RWPE2 (cell line): ENCODE measurements around the gene MAP2K7.
A peak's percentile ranks its signal among the peaks of the same experiment; 100 is the strongest.

Experiments
- ATAC-seq: fragments of 200-7000 bp; cut with Tn5 transposase; 3 replicates; pipeline ENCODE4 v1.9.1; 2021; ENCODE audit warnings: low read depth
- DNase-seq: peaks from one replicate; pipeline ENCODE4 v3.0.0-alpha.2; 2020; ENCODE audit warnings: low spot score
- H3K27ac ChIP-seq: fragments of 450-650 bp; 2 replicates; pipeline ENCODE4 v1.5.1; 2017; ENCODE audit warnings: mild to moderate bottlenecking; ENCODE audit not compliant: poor library complexity, severe bottlenecking
- H3K27me3 ChIP-seq: fragments of 250-450 bp; sonication (Bioruptor Pico); 2 replicates; pipeline ENCODE4 v1.5.1; 2021; ENCODE audit warnings: mild to moderate bottlenecking, moderate library complexity; ENCODE audit not compliant: insufficient read depth, poor library complexity, severe bottlenecking
- H3K36me3 ChIP-seq: fragments of 250-450 bp; sonication (Bioruptor Pico); 2 replicates; pipeline ENCODE4 v1.5.1; 2020; ENCODE audit warnings: low read depth, mild to moderate bottlenecking, moderate library complexity
- H3K4me1 ChIP-seq: fragments of 250-450 bp; sonication (Bioruptor Pico); 2 replicates; pipeline ENCODE4 v1.5.1; 2021; ENCODE audit warnings: mild to moderate bottlenecking, moderate library complexity; ENCODE audit not compliant: insufficient read depth, poor library complexity, severe bottlenecking
- H3K4me3 ChIP-seq: fragments of 250-450 bp; sonication (Bioruptor Pico); 2 replicates; pipeline ENCODE4 v1.5.1; 2021; ENCODE audit warnings: mild to moderate bottlenecking, moderate library complexity; ENCODE audit not compliant: severe bottlenecking
- H3K9me3 ChIP-seq: fragments of 250-450 bp; sonication (Bioruptor Pico); 2 replicates; pipeline ENCODE4 v1.5.1; 2021; ENCODE audit warnings: mild to moderate bottlenecking, moderate library complexity; ENCODE audit not compliant: severe bottlenecking
- TF ChIP-seq, protein P1 (sequence below): fragments of 450-650 bp; IDR thresholded peaks from one replicate; pipeline ENCODE4 v1.5.1; 2017; ENCODE audit warnings: mild to moderate bottlenecking, moderate library complexity; ENCODE audit not compliant: poor library complexity, severe bottlenecking

Gene MAP2K7

DNA sequence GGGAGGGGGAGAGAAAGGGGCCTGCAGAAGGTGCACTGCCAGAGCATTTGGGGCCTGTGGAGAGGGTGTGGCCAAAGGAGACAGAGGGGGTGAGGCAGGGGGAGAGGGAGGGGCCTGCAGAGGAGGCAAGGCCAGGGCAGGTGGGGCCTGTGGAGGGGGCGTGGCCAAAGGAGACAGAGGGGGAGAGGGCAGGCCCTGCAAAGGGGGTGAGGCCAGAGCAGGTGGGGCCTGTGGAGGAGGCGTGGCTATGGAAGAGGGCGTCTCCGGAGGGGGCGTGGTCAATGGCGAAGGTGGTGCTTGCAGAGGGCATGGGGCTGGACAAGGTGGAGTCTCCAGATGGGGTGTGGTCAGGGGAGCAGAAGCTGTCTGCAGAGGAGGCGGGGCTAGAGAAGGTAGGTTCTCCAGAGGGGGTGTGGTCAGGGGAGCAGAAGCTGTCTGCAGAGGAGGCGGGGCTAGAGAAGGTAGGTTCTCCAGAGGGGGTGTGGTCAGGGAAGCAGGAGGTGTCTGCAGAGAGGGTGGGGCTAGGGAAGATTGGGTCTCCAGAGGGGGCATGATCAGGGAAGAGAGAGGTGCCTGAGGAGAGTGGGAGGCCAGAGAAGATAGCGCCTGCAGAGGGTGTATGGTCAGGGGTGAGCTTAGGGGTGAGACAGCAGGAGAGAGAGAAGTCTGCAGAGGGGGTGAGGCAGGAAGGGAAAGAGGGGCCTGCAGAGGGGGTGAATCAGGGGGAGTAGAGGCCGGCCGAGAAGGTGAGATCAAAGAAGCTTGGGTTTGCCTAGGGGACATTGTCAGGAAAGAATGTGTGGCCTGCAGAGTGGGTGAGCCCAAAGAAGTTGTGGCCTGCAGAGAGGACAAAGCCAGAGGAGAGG lies 32.9 kb upstream of the MAP2K7 start:
- peak overlapping the region; percentile 58 for H3K27ac ChIP-seq
- H3K27me3 ChIP-seq: peaks cover 6% of the 10 kb centered on the region
- TF ChIP-seq, protein P1, sequence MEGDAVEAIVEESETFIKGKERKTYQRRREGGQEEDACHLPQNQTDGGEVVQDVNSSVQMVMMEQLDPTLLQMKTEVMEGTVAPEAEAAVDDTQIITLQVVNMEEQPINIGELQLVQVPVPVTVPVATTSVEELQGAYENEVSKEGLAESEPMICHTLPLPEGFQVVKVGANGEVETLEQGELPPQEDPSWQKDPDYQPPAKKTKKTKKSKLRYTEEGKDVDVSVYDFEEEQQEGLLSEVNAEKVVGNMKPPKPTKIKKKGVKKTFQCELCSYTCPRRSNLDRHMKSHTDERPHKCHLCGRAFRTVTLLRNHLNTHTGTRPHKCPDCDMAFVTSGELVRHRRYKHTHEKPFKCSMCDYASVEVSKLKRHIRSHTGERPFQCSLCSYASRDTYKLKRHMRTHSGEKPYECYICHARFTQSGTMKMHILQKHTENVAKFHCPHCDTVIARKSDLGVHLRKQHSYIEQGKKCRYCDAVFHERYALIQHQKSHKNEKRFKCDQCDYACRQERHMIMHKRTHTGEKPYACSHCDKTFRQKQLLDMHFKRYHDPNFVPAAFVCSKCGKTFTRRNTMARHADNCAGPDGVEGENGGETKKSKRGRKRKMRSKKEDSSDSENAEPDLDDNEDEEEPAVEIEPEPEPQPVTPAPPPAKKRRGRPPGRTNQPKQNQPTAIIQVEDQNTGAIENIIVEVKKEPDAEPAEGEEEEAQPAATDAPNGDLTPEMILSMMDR: no peak
- H3K9me3 ChIP-seq: no peaks in the 10 kb centered on the region
- DNase-seq: peak; percentile 93
- no peaks in the 10 kb centered on the region for H3K36me3 ChIP-seq
- peak; percentile 20 for ATAC-seq
- H3K4me1 ChIP-seq: peaks cover 3% of the 10 kb centered on the region
- H3K4me3 ChIP-seq: no peak overlapping the region

DNA sequence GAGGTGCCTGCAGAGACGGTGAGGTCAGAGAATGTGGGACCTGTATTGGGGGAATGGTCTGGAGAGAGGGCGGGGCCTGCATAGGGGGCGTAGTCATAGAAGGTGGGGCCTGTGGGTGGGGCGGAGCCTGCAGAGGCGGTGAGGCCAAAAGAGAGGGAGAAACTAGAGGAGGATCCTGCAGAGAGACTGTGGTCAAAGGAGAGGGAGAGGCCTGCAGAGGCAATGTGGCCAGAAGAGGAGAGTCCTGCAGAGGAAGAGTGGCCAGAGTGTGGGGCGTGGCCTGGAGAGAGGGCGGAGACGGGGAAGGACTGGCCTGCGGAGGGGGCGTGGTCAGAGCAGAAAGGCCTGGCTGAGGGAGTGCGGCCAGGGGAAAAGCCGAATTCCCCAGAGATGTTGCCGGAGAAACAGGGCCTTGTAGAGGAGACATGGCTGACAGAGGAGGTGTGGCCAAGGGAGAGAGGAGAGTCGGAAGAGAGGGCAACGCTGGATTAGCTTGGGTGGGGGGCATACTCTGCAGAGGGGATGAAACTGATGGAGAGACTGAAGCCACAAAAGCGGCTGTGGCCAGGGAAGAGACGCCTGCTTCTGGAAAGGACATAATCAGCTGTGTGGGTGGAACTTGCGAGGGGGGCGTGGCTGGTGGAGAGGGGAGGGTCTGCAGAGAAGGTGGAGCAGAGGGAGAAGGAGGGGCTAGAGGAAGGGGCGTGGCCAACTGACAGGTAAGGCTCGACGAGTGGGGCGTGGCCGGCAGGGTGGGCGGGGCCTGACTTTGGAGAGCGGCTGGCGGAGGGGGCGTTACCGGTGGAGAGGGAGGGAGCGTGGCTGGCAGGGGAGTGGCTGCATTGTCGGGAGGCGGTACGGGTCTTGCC lies 32.0 kb upstream of the MAP2K7 start:
- Histone ChIP-seq H3K27ac (peak overlapping the region; percentile 58), H3K27me3 (peaks cover 6% of the 10 kb centered on the region), H3K4me3 (peak overlapping the region; percentile 16), H3K9me3 (no peaks in the 10 kb centered on the region), H3K4me1 (peaks cover 3% of the 10 kb centered on the region), H3K36me3 (no peaks in the 10 kb centered on the region)
- TF ChIP-seq, protein P1: no peak
- DNase-seq: peak; percentile 99
- ATAC-seq: peak; percentile 43

DNA sequence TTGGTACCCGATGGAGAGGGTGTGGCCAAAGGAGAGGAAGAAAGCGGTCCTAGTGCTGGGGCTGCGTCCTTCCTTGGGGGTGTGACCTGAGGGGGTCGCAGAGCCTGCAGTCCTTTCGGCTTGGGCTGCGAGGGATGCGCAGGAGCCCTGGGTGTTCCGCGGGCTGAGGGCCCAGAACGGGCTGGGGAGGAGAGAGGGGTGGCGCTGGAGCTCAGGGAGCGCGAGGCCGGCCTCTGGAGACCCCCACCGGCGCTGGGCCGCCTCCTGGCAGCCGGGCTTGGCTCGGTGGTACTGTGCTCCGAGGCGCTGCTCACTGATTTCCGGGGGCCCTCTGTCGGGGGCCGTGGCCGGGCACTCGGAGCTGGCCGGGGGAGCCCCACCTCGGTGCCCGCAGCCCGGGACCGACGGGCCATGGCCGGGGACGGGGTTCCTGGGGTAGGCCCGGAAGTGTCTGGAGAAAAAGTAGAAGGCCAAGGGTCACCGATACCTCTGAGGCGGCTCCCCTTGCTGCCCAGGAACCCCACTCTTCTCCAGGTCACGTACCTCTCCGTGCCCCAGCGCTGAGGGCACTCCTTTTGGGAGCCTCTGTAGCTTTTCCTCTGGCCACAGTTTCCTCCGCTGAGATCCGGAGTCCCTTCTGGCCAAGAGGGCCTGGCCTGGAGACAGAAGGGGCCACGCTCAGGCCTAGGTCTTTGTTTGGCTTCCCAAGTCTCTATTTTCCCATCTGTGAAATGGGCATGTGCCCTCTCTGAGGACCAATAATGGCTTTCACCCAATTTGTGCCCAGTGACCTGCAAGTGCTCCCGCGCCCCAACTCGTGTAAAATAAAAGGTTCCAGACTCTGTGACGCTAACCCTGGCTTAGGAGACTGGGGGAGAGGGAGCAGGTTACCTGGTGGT lies 31.1 kb upstream of the MAP2K7 start:
- TF ChIP-seq, protein P1: no peak
- DNase-seq (no peak), ATAC-seq (no peak)
- Histone ChIP-seq H3K27me3 (peaks cover 6% of the 10 kb centered on the region), H3K36me3 (no peaks in the 10 kb centered on the region), H3K4me1 (peaks cover 3% of the 10 kb centered on the region), H3K4me3 (no peak overlapping the region), H3K27ac (peak overlapping the region; percentile 58), H3K9me3 (no peaks in the 10 kb centered on the region)

DNA sequence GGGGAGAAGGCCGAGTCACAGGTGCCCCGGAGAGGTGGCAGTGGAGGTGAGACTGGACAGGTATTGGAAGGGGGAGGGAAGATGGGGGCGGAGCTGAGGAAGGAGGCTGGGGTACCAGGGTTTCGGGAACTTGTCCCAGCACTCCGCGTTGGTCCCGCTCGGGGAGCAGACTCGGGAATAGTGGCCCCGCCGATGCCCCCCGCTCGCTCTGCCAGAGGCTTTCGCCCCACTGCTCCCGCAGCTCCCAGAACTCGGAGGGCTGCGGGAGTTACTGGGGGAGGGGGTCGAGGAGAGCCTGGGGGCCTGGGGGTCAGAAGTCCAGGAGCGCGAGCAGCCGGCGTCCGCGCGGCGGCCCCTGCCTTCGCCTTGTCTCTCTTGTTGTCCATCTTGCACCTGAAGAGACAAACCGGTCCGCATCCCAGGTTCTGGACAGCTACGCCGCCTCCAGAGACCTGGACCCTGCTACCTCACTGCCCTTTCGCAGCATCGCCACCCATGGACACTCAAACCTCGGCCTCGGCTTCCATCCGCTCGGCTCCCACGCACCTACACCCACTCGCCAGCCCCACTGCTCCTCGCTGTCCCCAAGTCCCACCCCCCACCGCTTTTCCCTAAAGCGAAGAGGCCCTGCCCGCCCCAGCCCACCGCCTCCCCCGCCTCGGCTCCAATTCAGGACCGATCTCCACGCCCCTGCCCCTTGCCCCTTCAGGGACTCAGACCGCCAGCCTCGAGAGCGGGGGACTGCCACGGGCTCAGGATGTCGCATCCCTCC lies 30.2 kb upstream of the MAP2K7 start:
- peaks cover 3% of the 10 kb centered on the region for H3K4me1 ChIP-seq
- TF ChIP-seq, protein P1: no peak
- H3K36me3 ChIP-seq: no peaks in the 10 kb centered on the region
- peaks cover 6% of the 10 kb centered on the region for H3K27me3 ChIP-seq
- peak overlapping the region; percentile 41 for H3K4me3 ChIP-seq
- ATAC-seq (no peak), DNase-seq (peak; percentile 55)
- no peaks in the 10 kb centered on the region for H3K9me3 ChIP-seq
- no peak overlapping the region for H3K27ac ChIP-seq
